Measurements from ENCODE around the gene TEX14. TPM values are rescaled to one million over a fixed set of nuclear protein-coding genes. Genes with fewer than 3 reads are reported as not detected.

The TEX14 gene
- total RNA-seq, 1 donor from 2014 or later = 0.05 TPM

DNA sequence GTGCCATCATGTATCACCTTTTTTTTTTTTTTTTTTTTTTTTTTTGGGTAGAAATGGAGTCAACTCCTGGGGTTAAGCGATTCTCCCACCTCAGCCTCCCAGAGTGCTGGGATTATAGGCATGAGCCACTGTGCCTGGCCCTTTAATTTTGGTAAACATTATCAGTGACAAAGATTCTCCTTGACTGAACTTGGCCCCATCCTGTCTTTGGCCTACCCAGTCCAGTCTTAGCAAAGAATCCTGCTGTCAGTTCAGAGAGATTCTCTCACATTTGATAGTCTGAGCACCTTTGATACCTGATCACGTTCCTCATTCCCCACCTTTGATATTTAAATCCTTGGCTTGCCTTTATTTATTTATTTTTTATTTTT, 12.1 kb upstream of the TEX14 start:
- peaks cover 3% of the 10 kb centered on the region for H3K4me1 Mint-ChIP-seq (ENCODE audit: low read depth)
- no peak for DNase-seq (ENCODE audit: low spot score)
- TF ChIP-seq, protein P1, sequence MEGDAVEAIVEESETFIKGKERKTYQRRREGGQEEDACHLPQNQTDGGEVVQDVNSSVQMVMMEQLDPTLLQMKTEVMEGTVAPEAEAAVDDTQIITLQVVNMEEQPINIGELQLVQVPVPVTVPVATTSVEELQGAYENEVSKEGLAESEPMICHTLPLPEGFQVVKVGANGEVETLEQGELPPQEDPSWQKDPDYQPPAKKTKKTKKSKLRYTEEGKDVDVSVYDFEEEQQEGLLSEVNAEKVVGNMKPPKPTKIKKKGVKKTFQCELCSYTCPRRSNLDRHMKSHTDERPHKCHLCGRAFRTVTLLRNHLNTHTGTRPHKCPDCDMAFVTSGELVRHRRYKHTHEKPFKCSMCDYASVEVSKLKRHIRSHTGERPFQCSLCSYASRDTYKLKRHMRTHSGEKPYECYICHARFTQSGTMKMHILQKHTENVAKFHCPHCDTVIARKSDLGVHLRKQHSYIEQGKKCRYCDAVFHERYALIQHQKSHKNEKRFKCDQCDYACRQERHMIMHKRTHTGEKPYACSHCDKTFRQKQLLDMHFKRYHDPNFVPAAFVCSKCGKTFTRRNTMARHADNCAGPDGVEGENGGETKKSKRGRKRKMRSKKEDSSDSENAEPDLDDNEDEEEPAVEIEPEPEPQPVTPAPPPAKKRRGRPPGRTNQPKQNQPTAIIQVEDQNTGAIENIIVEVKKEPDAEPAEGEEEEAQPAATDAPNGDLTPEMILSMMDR (IDR thresholded peaks at IDR 0.05) = no peak
- H3K9me3 Mint-ChIP-seq (ENCODE audit: low read depth) = no peaks in the 10 kb centered on the region
- H3K27me3 Mint-ChIP-seq (ENCODE audit: low read depth) = no peaks in the 10 kb centered on the region
- H3K27ac Mint-ChIP-seq (ENCODE audit: unreplicated experiment) = no peak overlapping the region
- no peak overlapping the region for H3K4me3 Mint-ChIP-seq (ENCODE audit: unreplicated experiment)
- peaks cover 6% of the 10 kb centered on the region for H3K36me3 Mint-ChIP-seq (ENCODE audit: low read depth)

DNA sequence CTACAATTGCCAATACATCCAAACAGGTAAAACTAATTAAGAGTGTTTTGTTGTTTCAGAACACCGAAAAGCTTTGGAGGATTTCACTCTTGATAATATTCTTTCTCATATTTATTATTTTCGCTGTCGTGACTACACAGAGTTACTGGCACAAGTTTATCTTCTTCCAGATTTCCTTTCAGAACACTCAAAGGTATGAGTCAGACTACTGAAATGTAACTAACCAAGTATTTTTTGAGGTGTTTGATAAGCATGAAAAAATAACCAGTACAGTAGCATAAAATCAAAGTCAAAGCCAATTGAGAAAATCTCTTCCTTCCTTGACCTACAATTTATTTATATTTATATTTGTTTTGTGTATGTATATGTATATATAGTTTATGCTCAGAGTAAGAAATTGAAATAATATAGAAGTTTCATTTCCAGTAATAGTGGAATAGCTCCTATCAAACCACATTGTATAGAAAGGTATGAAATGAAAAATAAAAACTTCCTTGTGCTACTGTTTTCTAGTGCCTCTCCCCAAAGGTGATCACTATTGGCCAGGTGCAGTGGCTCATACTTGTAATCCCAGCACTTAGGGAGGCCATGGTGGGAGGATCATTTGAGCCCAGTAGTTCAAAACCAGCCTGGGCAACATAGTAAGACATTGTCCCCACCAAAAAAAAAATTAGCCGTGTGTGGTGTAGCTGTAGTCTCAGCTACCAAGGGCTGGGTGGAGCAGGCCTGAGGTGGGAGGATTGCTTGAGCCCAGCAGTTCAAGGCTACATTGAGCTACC, 11.5 kb upstream of the TEX14 start:
- no peak for DNase-seq (ENCODE audit: low spot score)
- peaks cover 6% of the 10 kb centered on the region for H3K36me3 Mint-ChIP-seq (ENCODE audit: low read depth)
- no peaks in the 10 kb centered on the region for H3K27me3 Mint-ChIP-seq (ENCODE audit: low read depth)
- TF ChIP-seq, protein P1 (IDR thresholded peaks at IDR 0.05) = no peak
- H3K4me3 Mint-ChIP-seq (ENCODE audit: unreplicated experiment) = no peak overlapping the region
- H3K9me3 Mint-ChIP-seq (ENCODE audit: low read depth) = no peaks in the 10 kb centered on the region
- H3K4me1 Mint-ChIP-seq (ENCODE audit: low read depth) = peaks cover 3% of the 10 kb centered on the region
- no peak overlapping the region for H3K27ac Mint-ChIP-seq (ENCODE audit: unreplicated experiment)

DNA sequence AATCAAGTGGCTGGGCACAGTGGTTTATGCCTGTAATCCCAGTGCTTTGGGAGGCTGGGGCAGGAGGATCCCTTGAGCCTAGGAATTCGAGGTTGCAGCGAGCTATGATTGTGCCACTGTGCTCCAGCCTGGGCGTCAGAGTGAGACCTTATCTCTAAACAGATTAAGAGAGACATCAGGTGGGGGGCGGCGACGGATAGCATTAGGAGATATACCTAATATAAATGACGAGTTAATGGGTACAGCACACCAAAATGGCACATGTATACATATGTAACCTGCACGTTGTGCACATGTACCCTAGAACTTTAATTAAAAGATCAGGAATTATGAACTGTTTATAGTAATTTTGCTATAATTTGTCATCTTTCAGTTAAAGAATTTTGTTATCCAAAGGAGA, 10.9 kb upstream of the TEX14 start:
- H3K4me1 Mint-ChIP-seq (ENCODE audit: low read depth) = peaks cover 3% of the 10 kb centered on the region
- H3K36me3 Mint-ChIP-seq (ENCODE audit: low read depth) = peaks cover 6% of the 10 kb centered on the region
- no peak overlapping the region for H3K4me3 Mint-ChIP-seq (ENCODE audit: unreplicated experiment)
- H3K27ac Mint-ChIP-seq (ENCODE audit: unreplicated experiment) = no peak overlapping the region
- no peak for DNase-seq (ENCODE audit: low spot score)
- H3K9me3 Mint-ChIP-seq (ENCODE audit: low read depth) = no peaks in the 10 kb centered on the region
- H3K27me3 Mint-ChIP-seq (ENCODE audit: low read depth) = no peaks in the 10 kb centered on the region
- TF ChIP-seq, protein P1 (IDR thresholded peaks at IDR 0.05) = no peak

DNA sequence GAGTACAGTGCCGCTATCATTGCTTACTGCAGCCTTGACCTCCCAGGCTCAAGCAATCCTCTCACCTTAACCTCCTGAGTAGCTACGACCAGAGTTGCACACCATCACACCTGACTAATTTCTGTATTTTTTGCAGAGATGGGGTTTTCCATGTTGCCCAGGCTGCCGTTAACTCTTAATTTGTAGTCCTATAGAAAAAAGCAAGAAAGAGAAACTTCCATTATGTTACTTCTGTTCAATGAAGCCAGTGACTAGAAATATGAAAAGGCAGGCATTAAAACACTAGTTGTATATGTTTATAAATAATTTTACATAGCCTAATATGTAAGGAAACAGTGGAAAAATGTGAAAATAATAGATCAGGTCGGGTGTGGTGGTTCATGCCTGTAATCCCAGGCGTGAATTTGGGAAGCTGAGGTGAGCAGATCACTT, 10.2 kb upstream of the TEX14 start:
- Mint-ChIP-seq H3K36me3 (ENCODE audit: low read depth) (peaks cover 6% of the 10 kb centered on the region), H3K9me3 (ENCODE audit: low read depth) (no peaks in the 10 kb centered on the region), H3K27me3 (ENCODE audit: low read depth) (no peaks in the 10 kb centered on the region), H3K27ac (ENCODE audit: unreplicated experiment) (no peak overlapping the region), H3K4me3 (ENCODE audit: unreplicated experiment) (no peak overlapping the region), H3K4me1 (ENCODE audit: low read depth) (peaks cover 3% of the 10 kb centered on the region)
- DNase-seq (ENCODE audit: low spot score) = no peak
- TF ChIP-seq, protein P1 (IDR thresholded peaks at IDR 0.05) = no peak

DNA sequence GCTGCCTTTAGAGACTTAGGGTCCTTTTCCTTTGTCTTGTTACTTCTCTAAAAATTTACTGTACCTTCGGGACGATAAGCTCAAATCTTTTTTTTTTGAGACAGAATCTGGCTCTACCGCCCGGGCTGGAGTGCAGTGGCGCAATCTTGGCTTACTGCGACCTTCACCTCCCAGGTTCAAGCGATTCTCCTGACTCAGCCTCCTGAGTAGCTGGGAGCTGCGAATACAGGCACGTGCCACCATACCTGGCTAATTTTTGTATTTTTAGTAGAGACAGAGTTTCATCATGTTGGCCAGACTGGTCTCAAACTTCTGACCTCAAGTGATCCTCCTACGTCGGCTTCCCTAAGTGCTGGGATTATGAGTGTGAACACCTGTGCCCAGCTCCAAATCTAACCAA, 7.9 kb upstream of the TEX14 start:
- TF ChIP-seq, protein P1 (IDR thresholded peaks at IDR 0.05) = no peak
- H3K27ac Mint-ChIP-seq (ENCODE audit: unreplicated experiment) = no peak overlapping the region
- DNase-seq (ENCODE audit: low spot score) = no peak
- peaks cover 4% of the 10 kb centered on the region for H3K4me1 Mint-ChIP-seq (ENCODE audit: low read depth)
- H3K36me3 Mint-ChIP-seq (ENCODE audit: low read depth) = peaks cover 6% of the 10 kb centered on the region
- H3K9me3 Mint-ChIP-seq (ENCODE audit: low read depth) = no peaks in the 10 kb centered on the region
- H3K27me3 Mint-ChIP-seq (ENCODE audit: low read depth) = no peaks in the 10 kb centered on the region
- no peak overlapping the region for H3K4me3 Mint-ChIP-seq (ENCODE audit: unreplicated experiment)
